NCI-H2227 (cell line): ENCODE measurements around the gene TLDC2.
"Not testable (repeated sequence)": the region's sequence is repeated elsewhere in the genome, so short reads cannot be mapped to it uniquely, and the experiment has no call there.

Experiments
- DNase-seq: peaks from one replicate; lab custom pipeline; 2025; ENCODE audit not compliant: unreplicated experiment; lab: John Stamatoyannopoulos, UW

TLDC2 gene

DNA sequence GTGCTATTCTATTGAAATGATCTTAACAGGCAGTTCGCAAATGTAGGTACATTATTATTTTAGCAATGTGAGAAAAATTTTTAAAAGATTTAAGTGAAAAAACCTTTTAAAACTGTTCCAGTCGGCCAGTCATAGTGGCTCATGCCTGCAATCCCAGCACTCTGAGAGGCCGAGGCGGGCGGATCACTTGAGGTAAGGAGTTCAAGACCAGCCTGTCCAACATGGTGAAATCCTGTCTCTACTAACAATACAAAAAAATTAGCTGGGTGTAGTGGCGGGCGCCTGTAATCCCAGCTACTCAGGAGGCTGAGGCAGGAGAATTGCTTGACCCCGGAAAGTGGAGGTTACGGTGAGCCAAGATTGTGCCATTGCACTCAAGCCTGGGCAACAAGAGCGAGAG is 29.6 kb downstream of the TLDC2 start:
- DNase-seq, result not testable (repeated sequence)

DNA sequence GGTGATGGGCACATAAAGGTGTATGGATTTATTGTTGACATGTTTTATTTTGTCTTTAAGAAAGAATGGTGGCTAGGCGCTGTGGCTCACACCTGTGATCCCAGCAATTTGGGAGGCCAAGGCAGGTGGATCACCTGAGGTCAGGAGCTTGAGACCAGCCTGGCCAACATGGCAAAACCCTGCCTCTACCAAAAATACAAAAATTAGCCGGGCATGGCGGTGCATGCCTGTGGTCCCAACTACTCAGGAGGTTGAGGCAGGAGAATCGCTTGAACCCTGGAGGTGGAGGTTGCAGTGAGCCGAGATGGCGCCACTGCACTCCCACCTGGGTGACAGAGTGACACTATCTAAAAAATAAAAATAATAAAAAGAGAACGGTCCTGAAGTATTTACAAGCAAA is 30.1 kb downstream of the TLDC2 start:
- not testable (repeated sequence) for DNase-seq

DNA sequence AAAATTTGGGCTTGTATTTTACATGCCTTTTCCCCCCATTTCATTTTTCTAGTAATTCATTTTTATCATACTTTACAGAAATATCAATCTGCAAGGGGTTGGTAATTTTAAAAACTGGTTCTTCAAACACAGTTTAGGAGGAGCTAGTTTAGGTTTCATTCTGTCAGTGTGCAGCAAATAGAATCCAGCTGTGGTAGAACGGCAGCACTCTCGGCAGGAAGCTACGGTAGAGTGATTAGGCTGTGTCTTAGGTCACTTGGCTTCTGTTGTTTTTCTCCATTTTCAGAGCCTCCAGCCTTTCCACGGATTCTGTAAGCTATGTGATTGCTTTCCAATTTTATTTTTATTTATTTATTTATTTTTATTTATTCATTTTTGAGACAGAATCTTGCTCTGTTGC is 32.7 kb downstream of the TLDC2 start:
- DNase-seq, result no peak

DNA sequence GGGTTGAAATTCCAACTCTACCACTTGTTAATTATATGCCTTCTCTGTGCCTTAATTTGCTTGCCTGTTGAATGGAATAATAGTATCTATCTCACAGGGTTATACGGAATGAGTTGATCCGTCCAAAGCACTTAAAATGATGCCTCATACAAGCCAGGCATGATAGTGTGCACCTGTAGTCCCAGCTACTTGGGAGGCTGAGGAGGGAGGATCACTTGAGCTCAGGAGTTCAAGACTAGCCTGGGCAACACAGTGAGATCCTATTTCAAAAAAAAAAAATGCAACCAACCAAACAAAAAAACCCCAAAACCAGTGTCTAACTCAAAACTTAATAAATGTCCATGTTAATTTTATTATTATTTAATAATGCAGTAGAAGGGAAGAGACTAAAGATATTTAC is 40.3 kb downstream of the TLDC2 start:
- no peak for DNase-seq

DNA sequence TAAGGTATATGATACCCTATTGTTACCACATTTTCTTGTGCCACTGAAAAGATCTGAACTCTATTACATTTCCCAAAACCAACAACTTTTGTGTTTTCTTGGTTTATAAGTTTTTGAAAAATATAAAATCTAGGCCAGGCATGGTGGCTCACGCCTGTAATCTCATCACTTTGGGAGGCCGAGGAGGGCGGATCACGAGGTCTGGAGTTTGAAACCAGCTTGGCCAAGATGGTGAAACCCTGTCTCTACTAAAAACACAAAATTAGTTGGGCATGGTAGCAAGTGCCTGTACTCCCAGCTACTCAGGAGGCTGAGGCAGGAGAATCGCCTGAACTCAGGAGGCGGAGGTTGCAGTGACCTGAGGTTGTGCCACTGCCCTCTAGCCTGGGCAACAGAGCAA is 41.3 kb downstream of the TLDC2 start:
- no peak for DNase-seq

DNA sequence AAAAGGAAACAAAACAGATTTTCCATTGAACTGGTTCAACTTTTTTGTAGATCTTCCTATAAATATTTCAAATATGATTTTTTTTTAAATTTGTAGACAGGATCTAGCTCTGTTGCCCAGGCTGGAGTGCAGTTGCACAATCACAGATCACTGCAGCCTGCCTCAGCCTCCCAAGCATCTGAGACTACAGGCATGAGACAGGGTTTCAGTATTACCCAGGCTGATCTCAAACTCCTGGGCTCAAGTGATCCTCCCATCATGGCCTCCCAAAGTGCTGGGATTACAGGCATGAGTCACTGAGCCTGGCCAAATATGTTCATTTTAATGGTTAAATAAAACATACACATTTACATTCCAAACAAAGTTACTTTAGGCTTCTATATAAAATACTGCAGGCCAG is 42.0 kb downstream of the TLDC2 start:
- DNase-seq, result no peak

DNA sequence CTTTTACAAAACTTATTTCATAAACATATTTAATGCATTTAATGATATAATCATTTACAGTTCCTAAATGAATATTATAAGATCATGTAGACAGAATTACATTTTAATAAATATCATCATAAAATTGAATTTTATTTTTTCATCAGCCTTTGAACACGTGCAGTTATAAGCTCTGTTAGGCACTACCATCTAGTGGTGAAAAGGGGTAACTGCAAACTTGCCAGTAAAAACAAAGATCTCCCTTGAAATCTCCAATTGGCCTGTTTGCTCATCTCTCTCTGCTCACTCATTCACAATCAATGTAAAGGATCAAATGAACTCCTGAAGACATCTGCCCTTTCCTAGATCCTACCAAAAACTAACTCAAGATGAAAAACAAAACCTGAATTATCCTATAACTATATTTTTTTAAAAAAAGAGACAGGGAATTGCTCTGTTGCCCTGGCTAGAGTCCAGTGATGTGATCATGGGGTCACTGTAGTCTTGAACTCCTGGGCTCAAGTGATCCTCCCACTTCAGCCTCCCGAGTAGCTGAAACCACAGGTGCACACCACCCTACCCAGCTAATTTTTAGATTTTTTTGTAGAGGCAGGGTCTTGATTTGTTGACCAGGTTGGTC is 43.9 kb downstream of the TLDC2 start:
- peak; percentile 67 for DNase-seq

DNA sequence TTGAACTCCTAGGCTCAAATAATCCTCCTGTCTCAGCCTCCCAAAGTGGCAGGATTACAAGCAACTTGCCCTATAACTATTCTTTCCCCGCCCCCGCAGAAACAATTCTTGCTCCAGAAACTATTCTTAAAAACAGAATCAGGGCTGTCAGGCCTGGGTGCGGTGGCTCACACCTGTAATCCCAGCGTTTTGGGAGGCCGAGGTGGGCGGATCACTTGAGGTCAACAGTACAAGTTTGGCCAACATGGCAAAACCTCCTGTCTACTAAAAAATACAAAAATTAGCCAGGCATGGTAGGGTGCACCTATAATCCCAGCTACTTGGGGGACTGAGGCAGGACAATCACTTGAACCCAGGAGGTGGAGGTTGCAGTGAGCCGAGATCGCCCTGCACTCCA is 44.4 kb downstream of the TLDC2 start:
- no peak for DNase-seq

DNA sequence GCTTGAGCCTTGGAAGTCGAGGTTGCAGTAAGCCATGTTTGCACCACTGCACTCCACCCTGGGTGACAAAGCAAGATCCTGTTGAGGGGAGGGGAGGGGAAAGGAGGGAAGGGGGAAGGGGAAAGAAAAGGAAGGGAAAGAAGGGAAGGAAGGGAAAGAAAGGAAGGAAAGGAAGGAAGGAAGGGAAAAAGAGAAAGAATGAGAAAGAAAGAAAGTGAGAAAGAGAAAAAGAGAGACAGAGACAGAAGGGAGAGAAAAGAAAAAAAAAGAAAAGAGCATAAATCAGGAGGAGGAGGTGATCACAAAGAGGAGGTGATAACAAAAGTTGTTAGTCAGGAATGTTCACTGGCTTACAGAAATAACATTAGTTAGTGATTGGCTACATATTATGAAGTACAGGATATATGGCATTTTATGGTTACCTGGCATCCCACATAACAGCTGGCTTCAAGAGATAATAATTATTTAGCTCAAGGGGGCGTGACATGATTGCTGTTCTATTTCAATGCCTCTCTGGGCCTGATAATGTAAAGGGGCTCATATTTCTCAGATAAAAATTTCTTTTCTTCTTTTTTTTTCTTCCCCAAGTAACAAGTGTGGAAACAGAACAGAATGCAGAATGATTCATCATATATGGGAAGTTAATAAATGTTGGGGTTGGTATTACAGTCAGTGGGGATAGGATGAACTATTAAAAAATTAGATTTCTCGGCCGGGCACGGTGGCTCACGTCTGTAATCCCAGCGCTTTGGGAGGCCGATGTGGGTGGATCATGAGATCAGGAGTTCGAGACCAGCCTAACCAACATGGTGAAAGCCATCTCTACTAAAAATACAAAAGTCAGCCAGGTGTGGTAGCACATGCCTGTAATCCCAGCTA is 48.5 kb downstream of the TLDC2 start:
- no peak for DNase-seq

DNA sequence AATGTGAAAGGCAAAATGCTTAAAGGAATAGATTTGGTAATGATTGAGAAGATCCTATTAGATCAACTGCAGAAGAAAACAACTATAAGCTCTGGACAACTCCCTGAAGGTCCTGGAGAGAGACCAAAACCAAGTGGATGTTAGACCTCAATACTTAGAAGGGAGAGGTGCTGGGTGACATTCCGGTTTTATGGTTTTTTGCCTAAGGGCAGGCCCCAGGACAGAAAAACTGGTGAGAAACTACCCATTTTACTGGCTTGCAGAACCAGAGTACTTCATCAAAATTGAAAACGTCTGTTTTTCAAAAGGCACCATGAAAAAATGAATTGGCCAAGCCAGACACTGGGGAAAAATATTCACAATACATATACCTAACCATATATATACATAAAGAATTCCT is 49.3 kb downstream of the TLDC2 start:
- no peak for DNase-seq

DNA sequence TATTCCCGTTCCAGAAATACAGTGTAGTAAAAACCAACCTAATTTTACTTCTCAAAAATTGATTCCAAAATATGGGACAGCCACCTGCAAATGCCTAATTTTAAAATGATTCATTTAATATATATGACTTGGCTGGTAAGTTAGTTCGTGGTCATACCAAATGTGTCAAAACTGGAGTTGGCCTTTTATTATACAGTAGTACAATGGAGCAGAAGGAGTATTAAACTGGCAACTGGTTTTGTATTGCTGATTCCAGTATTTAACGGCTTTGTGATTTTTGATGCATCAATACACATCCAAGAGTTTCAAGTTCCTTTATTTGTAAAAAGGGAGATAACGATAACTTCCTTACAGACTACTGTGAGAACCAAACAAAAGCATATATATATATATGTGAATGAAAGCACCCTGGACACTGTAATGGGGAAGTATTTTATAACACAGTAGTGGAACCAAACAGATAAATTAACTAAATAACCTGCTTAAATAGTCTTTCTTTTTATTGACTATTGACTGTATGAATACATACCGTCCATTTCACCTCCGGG is 50.8 kb downstream of the TLDC2 start:
- no peak for DNase-seq

DNA sequence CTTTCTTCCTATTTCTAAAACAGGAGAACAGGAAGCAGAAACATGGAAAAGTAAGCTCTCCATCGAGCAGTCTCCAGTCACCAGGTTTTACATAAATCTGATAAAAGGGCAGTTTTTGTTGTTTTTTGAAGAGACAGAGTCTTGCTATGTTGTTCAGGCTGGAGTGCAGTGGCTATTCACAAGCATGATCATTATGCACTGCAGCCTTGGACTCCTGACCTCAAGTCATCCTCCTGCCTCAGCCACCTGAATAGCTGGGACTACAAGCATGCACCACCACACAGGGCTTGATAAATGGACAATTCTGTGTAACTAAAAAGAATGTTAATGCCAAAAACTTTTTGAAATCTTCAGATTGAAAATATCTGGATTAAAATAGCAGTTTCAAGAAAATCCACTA is 51.8 kb downstream of the TLDC2 start:
- no peak for DNase-seq

DNA sequence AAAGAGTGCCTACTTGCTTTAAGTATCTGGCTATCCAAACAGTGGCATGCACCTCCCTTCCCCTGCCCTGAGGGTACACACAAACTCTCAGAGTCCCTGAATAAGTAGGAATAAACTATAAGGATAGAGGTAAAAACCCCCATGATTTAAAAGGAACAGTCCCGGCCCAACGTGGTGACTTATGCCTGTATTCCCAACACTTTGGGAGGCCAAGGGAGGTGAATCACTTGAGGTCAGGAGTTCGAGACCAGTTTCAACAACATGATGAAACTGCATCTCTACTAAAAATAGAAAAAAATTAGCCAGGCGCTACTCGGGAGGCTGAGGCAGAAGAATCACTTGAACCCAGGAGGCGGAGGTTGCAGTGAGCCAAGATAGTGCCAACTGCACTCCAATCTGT is 53.4 kb downstream of the TLDC2 start:
- no peak for DNase-seq

DNA sequence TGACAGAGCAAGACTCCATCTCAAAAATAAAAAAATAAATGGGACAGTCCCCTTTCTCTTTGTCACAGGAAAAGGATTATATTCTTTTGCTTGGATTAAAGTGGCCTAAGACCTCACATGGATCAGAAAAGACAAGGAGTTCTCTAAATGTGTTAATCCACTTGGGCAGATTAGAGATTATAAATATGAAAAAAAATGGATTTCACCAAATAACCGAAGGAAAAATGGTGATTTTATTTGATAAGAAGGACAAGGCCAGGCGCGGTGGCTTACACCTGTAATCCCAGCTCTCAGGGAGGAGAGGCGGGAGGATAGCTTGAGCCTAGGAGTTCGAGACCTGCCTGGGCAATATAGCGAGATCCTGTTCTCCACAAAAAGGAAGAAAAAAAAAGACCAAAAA is 53.8 kb downstream of the TLDC2 start:
- no peak for DNase-seq

DNA sequence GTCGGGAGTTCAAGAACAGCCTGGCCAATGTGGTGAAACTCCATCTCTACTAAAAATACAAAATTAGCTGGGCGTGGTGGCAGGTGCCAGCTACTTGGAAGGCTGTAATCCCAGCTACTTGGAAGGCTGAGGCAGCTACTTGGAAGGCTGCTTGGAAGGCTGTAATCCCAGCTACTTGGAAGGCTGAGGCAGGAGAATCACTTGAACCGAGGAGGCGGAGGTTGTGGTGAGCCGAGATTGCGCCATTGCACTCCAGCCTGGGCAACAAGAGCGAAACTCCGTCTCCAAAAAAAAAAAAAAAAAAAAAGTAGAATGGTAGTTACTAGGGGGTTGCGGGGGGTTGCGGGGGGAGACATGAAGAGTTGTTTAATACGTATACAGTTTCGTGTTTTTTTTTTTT is 56.1 kb downstream of the TLDC2 start:
- DNase-seq, result not testable (repeated sequence)

DNA sequence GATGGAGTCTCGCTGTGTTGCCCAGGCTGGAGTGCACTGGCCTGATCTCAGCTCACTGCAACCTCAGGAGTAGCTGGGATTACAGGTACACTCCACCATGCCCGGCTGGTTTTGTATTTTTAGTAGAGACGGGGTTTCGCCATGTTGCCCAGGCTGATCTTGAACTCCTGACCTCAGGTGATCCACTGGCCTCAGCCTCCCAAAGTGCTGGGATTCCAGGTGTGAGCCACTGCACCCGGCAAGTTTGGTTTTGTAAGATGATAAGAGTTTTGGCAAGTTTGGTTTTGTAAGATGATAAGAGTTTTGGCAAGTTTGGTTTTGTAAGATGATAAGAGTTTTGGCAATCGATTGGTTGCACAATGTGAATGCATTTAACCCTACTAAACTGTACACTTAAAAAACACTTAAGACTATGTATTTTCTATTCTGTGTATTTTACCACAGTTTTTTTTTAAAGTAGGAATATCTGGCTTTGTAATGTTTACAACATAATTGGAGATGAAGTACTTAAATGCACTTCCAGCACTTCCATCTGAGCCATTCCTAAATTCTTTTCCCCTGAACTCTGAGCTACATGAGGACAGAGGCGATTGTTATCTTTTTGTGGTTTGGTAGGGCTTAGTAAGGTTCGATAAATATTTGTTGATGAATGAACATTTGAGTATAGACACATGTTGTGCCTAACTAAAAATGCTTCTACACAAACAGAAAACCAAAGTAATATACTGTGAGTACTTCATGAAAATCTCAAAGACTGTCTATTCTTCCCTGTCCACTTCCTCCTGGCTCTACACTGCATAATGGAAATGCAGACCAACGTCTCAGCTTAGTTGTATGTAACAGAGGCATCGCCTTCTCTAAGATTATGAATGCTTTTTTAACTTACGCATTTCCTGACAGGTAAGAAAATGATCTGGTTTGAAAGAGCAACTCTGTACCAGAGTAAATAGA is 56.8 kb downstream of the TLDC2 start:
- no peak for DNase-seq

DNA sequence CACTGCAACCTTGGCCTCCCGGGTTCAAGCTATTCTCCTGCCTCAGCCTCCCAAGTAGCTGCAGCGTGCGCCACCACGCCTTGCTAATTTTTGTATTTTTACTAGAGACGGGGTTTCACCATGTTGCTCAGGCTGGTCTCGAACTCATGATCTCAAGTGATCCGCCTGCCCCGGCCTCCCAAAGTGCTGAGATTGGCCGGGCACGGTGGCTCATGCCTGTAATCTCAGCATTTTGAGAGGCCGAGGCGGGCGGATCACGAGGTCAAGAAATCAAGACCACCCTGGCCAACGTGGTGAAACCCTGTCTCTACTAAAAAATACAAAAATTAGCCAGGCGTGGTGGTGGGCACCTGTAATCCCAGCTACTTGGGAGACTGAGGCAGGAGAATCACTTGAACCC is 57.6 kb downstream of the TLDC2 start:
- DNase-seq, result not testable (repeated sequence)

DNA sequence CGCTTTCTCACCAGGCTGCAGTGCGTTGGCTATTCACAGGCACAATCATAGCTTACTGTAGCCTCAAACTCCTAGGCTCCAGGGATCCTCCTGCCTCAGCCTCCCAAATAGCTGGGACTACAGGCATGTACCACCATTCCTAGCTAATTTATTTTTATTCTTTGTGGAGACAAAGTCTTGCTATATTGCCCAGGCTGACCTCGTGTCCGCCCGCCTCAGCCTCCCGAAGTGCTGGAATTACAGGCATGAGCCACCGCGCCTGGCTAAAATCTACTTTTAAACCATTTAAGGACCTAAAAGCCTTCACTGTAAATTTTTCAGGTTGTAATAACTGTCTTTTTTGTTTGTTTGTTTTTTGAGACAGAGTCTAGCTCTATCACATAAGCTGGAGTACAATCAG is 60.4 kb downstream of the TLDC2 start:
- no peak for DNase-seq

DNA sequence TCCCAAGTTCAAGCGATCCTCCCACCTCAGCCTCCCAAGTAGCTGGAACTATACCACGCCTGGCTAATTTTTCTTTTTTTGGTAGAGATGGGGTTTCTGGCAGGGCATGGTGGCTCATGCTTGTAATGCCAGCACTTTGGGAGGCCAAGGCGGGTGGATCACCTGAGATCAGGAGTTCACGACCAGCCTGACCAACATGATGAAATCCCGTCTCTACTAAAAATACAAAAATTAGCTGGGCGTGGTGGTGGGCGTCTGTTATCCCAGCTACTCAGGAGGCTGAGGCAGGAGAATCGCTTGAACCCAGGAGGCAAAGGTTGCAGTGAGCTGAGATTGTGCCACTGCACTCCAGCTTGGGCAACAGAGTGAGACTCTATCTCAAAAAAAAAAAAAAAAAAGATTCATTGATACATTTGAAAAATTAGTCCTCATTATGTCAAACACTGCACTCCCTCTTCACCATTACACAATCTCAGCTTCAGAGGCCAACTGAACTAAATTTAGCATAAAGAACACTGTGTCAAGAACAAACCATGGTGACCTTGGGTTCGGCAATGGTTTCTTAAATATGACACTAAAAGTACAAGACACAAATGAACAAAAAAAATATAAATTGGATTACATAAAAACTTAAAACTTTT is 60.9 kb downstream of the TLDC2 start:
- DNase-seq, result not testable (repeated sequence)

DNA sequence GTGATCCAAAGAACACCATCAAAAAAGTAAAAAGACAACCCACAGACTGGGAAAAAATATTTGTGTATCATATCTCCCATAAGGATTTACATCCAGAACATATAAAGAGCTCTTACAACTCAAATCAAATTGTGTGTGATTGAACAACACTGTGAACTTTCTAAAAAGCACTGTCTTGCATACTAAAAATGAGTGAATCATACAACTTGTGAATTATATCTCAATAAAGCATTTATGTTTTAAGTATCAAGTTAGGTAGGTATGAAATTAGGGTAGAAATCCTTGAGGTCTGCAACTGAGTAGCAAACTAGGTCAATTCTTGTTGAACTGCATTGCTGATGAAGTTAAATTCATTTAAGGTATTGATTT is 61.4 kb downstream of the TLDC2 start:
- DNase-seq, result no peak

DNA sequence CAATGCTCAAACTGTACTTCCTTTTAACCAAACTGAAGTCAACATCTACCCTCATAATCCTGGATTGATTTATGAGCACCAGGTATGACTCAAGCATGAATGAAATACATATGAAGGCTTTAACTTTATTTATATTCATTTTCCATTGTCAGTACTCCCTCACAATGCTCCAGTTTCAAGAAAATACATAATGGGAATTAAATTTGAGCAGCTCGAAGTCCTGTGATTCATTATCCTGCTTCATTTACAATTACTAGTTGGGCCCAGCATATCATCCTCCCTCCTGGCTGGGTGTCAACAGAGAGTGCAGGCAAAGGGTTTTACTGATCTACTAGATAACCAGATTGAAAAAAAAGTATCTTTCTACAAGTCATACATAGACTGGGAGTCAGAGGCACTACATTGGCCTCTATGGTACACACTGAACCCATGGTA is 65.5 kb downstream of the TLDC2 start:
- no peak for DNase-seq
